ENCODE results near the gene ZNF446. TPM values are rescaled to one million over a fixed set of nuclear protein-coding genes. Genes with fewer than 3 reads are reported as not detected.
A peak's percentile ranks its signal among the peaks of the same experiment; 100 is the strongest.
"Not testable (repeated sequence)": the region's sequence is repeated elsewhere in the genome, so short reads cannot be mapped to it uniquely, and the experiment has no call there.

Gene ZNF446
- polyA plus RNA-seq, 1 donor from 2014 or later: 6.7 TPM

DNA sequence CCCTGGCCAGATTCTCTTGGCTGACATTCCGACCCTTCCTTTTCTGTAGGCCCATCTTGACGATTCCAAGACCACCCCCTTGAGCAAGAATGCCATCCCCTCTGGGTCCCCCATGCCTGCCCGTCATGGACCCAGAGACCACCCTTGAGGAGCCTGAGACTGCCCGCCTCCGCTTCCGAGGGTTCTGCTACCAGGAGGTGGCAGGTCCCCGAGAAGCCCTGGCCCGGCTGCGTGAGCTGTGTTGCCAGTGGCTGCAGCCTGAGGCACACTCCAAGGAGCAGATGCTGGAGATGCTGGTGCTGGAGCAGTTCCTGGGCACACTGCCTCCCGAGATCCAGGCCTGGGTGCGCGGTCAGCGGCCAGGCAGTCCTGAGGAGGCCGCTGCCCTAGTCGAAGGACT lies 978 bp downstream of the ZNF446 start:
- Mint-ChIP-seq H3K9me3 (no peaks in the 10 kb centered on the region), H3K36me3 (no peaks in the 10 kb centered on the region), H3K27ac (peak overlapping the region in 1 of 3 donors; percentile 96), H3K27me3 (no peaks in the 10 kb centered on the region), H3K4me3 (peak overlapping the region; percentile 85 to 98 (median 96)), H3K4me1 (peaks cover 5 to 9% (median 9%) of the 10 kb centered on the region in 3 donors)

DNA sequence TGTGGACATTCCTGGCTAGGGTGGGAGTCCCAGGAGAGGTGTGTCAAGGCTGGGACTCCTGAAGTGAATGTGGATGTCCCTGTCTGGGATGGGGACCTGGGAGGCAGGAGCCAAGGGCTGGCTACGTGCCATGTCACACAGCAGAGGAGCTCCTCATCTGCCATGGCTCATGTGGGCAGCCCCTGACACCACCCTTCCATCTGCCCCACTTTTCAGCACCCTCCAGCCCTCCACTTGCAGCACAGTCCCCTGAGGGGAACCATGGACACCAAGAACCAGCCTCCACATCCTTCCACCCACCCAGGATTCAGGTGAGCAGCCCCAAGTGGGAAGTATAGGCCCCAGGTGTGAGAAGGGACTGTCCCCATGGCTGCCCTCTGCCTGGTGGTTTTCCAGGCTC lies 1.7 kb downstream of the ZNF446 start:
- no peaks in the 10 kb centered on the region for H3K36me3 Mint-ChIP-seq
- H3K27ac Mint-ChIP-seq: no peak overlapping the region
- H3K9me3 Mint-ChIP-seq: no peaks in the 10 kb centered on the region

DNA sequence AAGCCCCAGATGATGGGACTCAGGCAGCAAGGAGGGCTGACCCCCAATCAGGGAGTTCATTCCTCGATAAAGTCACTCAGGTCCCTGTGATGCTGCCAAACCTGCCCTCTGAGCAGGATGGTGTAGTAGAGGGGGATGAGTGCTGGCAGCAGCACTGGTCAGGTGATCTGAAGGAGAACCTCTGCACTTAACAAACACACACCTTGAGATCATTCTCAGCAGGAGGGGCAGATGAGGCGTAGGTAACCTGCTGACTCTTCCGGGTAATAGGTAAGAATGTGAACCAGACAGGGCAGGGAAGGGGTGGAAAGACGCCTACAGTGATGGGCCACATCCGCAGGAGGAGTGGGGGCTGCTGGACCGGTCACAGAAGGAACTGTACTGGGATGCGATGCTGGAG lies 3.2 kb downstream of the ZNF446 start:
- peak overlapping the region in 1 of 4 donors; percentile 52 for H3K4me3 Mint-ChIP-seq

More for the DNA sequence above, 1.7 kb downstream of the ZNF446 start:
- H3K4me3 Mint-ChIP-seq: peak overlapping the region; percentile 30 to 68 (median 31)
- peaks cover 5 to 9% (median 9%) of the 10 kb centered on the region in 3 donors for H3K4me1 Mint-ChIP-seq
- H3K27me3 Mint-ChIP-seq: no peaks in the 10 kb centered on the region

DNA sequence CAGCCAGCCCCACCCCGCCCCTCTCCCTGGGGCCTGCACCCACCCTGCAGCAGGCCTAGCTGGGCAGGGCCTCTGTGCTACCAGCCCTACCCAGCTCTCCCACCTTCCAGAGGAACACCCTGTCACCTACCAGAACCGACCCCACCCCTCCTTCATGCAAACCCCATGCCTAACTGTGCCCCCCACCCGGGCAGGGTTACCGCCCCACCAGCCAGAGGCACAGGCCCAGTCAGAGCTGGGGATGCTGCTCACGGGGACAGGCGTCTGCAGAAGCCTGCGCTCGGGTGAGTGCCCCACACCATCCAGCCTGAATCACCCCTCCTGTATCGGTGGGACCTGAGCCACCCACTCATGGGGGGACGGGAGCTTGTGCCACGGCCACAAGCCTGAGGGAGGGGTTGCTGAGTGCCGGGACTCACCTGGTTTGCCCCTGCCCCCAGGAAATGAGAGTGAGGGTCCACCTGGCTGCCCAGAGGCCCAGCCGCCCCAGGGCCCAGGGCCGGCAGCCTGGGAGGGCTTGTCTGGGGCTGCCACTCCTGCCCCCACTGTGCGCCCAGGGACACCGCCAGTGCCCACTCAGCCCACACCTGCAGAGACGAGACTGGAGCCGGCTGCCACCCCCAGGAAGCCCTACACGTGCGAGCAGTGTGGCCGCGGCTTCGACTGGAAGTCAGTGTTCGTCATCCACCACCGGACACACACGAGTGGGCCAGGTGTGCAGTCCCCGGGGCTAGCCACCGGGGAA lies 3.8 kb downstream of the ZNF446 start:
- no peaks in the 10 kb centered on the region for H3K36me3 Mint-ChIP-seq
- H3K27ac Mint-ChIP-seq: no peak overlapping the region
- no peaks in the 10 kb centered on the region for H3K27me3 Mint-ChIP-seq
- no peak overlapping the region for H3K4me3 Mint-ChIP-seq
- H3K4me1 Mint-ChIP-seq: peaks cover 5 to 9% (median 8%) of the 10 kb centered on the region in 3 donors
- no peaks in the 10 kb centered on the region for H3K9me3 Mint-ChIP-seq

More for the DNA sequence above, 3.2 kb downstream of the ZNF446 start:
- no peaks in the 10 kb centered on the region for H3K27me3 Mint-ChIP-seq
- no peaks in the 10 kb centered on the region for H3K36me3 Mint-ChIP-seq
- no peak overlapping the region for H3K27ac Mint-ChIP-seq
- no peaks in the 10 kb centered on the region for H3K9me3 Mint-ChIP-seq
- H3K4me1 Mint-ChIP-seq: peaks cover 5 to 9% (median 9%) of the 10 kb centered on the region in 3 donors

DNA sequence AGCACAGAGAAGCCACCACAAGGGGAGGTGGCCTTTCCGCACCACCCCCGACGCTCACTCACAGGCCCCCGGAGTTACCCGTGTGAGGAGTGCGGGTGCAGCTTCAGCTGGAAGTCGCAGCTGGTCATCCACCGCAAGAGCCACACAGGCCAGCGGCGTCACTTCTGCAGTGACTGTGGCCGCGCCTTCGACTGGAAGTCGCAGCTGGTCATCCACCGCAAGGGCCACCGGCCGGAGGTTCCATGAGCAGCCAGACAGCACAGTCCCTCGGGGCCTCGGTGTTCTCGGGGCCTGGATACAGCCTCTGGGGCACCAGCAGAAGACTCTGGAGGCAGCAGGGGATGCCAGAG lies 4.3 kb downstream of the ZNF446 start:
- H3K9me3 Mint-ChIP-seq: no peaks in the 10 kb centered on the region
- H3K4me3 Mint-ChIP-seq: no peak overlapping the region
- H3K27ac Mint-ChIP-seq: no peak overlapping the region
- peaks cover 5 to 7% (median 5%) of the 10 kb centered on the region in 3 donors for H3K4me1 Mint-ChIP-seq
- no peaks in the 10 kb centered on the region for H3K27me3 Mint-ChIP-seq
- H3K36me3 Mint-ChIP-seq: no peaks in the 10 kb centered on the region

DNA sequence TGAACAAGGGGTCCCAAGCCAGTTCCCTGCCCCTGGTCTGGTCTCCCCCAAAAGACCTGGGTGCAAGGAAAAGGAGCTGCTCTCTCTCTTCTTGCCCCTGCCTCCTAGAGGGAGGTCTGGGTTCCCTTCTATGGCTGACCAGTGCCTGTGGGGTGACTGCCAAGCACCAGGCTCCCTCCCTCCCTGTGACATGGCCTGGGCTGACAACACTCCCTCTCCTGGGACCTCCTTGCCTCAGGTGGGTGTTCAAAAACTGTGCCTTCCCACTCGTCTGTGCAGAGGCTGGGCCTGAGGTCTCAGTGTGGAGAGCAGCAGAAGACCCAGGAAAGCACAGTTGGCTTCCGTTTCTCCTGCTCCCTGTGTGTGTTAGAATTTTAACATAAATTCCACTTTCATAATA lies 4.7 kb downstream of the ZNF446 start:
- Mint-ChIP-seq H3K36me3 (no peaks in the 10 kb centered on the region), H3K4me3 (peak overlapping the region in 3 of 4 donors; percentile 25 to 72 (median 63)), H3K27me3 (no peaks in the 10 kb centered on the region), H3K4me1 (peaks cover 2 to 5% (median 5%) of the 10 kb centered on the region in 3 donors), H3K27ac (peak overlapping the region in 1 of 3 donors; percentile 75), H3K9me3 (no peaks in the 10 kb centered on the region)

DNA sequence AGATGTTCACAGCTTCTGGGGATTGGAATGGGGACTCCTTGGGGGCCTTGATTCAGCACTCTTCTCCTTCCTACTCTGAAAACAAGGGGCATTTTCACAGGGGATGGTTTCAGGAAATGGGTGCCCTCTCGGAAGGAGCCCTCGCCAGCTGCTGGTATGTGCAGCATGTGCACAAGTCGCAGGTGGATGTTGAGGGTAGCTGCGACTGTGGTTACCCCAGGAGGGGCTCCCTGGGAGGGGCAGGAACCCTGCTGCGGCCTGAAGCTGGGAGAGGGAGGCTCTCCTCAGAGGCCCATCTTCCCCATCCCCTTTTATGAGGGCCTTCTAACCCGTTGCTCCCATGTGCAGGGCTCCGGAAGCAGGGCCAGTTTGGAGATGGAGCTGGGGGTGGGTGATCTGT lies 6.2 kb downstream of the ZNF446 start:
- H3K36me3 Mint-ChIP-seq: no peaks in the 10 kb centered on the region
- H3K27me3 Mint-ChIP-seq: no peaks in the 10 kb centered on the region
- H3K4me3 Mint-ChIP-seq: peak overlapping the region in 1 of 4 donors; percentile 43
- H3K4me1 Mint-ChIP-seq: no peaks in the 10 kb centered on the region
- H3K27ac Mint-ChIP-seq: peak overlapping the region in 1 of 3 donors; percentile 88
- no peaks in the 10 kb centered on the region for H3K9me3 Mint-ChIP-seq

DNA sequence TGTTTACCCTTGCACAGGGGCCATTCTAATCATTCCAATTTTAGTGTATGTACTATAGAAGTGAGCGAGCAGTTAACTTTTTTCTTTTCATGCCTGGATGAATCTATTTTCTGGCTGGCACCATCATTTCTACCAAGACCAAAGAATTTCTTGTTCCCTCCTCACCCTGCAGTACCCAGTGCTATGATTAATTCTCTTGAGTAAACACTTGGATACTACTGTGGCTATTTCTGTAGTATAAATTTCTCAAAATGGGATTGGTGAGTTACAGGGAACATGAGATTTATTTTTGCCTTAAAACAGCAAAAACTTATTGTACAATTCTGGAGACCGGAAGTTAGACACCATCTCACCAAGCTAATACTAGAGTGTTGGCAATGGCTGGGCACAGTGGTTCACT lies 7.6 kb downstream of the ZNF446 start:
- Mint-ChIP-seq H3K4me3 (no peak overlapping the region), H3K4me1 (no peaks in the 10 kb centered on the region), H3K27me3 (no peaks in the 10 kb centered on the region)

DNA sequence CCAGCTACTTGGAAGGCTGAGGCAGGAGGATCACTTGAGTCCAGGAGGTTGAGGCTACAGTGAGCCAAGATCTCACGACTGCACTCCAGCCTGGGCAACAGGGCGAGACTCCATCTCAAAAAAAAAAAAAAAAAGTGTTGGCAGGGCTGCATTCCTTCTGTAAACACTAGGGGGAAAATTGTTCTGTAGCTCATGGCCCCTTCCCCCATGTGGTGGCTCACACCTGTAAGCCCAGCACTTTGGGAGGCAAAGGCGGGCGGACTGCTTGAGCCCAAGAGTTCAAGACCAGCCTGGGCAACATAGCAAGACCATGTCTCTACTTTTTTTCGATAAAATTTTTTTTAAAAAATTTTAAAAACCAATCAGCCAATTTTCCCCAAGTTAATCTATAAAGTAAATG lies 8.2 kb downstream of the ZNF446 start:
- H3K9me3 Mint-ChIP-seq, H3K4me1 Mint-ChIP-seq, H3K36me3 Mint-ChIP-seq, H3K4me3 Mint-ChIP-seq, H3K27ac Mint-ChIP-seq, H3K27me3 Mint-ChIP-seq: not testable (repeated sequence)

More for the DNA sequence above, 7.6 kb downstream of the ZNF446 start:
- no peaks in the 10 kb centered on the region for H3K9me3 Mint-ChIP-seq
- no peaks in the 10 kb centered on the region for H3K36me3 Mint-ChIP-seq
- H3K27ac Mint-ChIP-seq: no peak overlapping the region

DNA sequence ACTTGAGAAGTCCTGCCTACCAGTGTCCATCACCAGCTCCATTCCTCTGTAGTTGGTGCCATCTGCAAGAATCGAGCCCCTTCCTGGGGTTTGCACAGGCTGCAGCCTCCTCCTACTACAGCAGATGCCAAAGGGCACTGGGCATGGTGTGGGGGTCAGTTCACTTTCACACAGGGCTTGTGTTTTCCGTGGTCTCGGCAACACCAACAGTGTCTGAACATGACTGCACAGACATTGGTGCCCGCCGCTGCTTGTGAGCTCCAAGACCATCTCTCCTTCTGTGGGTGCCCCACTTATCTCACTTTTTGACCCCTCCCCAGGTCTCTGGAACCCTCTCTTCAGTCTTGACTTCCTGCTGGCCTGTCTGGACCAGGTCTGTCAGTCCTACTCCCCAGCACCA lies 15.2 kb downstream of the ZNF446 start:
- Mint-ChIP-seq H3K4me1 (peaks cover 0 to 2% (median 2%) of the 10 kb centered on the region in 3 donors), H3K36me3 (no peaks in the 10 kb centered on the region), H3K27me3 (no peaks in the 10 kb centered on the region), H3K27ac (no peak overlapping the region), H3K4me3 (no peak overlapping the region), H3K9me3 (no peaks in the 10 kb centered on the region)

DNA sequence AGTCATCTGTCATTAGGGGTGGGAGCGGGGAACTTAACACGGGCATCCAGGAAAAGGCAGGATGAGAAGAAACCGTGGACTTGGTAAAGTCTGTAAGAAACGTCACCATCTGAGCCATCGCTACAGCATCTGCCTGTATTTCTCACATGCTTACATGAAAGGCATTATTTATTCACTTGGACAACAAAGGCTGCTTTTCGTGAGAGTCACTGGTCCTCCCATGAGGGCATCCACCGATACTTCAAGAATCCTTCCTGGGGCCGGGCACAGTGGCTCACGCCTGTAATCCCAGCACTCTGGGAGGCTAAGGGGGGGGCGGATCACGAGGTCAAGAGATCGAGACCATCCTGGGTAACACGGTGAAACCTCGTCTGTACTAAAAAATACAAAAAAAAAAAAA lies 16.1 kb downstream of the ZNF446 start:
- peaks cover 0 to 1% (median 0%) of the 10 kb centered on the region in 3 donors for H3K9me3 Mint-ChIP-seq
- H3K27ac Mint-ChIP-seq: peak overlapping the region in 1 of 3 donors; percentile 31
- no peaks in the 10 kb centered on the region for H3K36me3 Mint-ChIP-seq
- no peaks in the 10 kb centered on the region for H3K27me3 Mint-ChIP-seq
- no peak overlapping the region for H3K4me3 Mint-ChIP-seq
- H3K4me1 Mint-ChIP-seq: peaks cover 0 to 2% (median 2%) of the 10 kb centered on the region in 3 donors

DNA sequence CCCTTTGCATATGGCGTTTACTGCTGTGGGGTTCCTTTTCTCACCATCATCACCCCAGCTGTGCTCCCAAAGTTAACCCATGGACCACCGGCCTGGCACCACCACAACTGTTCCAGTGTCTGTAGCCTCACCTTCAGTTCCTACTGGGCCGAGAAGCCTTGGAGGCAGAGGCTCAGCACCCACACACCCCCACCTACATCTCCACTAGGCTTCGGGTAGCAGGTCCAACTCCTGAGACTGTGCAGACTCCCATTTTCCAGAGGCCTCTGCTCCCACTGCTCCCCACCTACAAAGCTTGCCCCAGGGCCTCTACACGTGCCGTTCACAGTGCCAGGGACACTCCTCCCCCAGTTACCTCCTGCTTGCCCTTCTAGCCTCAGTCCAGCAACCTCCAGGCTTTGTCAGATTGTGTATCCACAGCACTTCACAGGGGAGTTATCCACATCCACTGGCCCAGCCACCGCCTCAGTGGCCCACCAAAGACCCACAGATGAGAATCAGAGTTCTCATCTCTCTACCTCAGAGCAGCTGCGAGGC lies 21.6 kb downstream of the ZNF446 start:
- H3K9me3 Mint-ChIP-seq: peaks cover 1 to 6% (median 2%) of the 10 kb centered on the region in 3 donors
- H3K4me1 Mint-ChIP-seq: peaks cover 11 to 14% (median 12%) of the 10 kb centered on the region in 3 donors
- no peaks in the 10 kb centered on the region for H3K27me3 Mint-ChIP-seq
- no peak overlapping the region for H3K27ac Mint-ChIP-seq
- H3K36me3 Mint-ChIP-seq: peaks cover 2% of the 10 kb centered on the region
- peak overlapping the region in 3 of 4 donors; percentile 25 to 37 (median 29) for H3K4me3 Mint-ChIP-seq

DNA sequence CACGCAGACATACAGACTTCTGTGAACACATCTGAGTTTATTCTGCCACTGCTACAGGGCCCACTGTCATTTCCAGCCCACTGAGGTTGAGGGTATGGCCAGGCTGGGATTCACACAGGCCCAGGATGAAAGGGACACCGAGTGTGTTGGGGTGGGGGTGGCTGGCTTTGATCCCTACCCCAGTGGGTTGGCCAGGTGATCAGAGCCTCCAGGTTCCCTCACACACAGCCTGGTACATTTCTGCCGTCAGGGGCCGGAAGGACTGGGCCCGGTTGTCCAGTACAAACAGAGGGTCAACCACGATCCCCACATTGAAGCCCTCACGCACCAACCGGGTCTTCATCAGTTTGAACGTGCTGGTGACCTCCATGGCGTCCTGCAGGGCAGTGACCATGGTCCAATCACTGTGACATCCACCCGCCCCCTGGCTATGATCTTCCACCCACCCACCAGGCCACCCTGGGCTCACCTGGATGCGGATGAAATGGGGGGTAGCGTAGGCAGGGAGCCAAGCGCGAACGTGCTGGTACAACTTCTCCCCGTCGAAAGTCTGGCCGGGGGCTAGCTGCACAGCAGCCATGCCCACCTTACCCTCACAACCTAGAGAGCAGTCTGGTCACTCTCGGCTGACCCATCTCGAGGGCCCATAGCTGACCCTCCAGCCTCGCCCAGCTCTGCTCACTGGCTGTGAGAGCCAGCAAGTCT lies 22.3 kb downstream of the ZNF446 start:
- Mint-ChIP-seq H3K36me3 (peaks cover 2% of the 10 kb centered on the region), H3K27me3 (no peaks in the 10 kb centered on the region), H3K9me3 (peaks cover 1 to 6% (median 3%) of the 10 kb centered on the region in 3 donors), H3K4me1 (peaks cover 11 to 14% (median 12%) of the 10 kb centered on the region in 3 donors), H3K4me3 (peak overlapping the region; percentile 91 to 97 (median 91)), H3K27ac (no peak overlapping the region)

DNA sequence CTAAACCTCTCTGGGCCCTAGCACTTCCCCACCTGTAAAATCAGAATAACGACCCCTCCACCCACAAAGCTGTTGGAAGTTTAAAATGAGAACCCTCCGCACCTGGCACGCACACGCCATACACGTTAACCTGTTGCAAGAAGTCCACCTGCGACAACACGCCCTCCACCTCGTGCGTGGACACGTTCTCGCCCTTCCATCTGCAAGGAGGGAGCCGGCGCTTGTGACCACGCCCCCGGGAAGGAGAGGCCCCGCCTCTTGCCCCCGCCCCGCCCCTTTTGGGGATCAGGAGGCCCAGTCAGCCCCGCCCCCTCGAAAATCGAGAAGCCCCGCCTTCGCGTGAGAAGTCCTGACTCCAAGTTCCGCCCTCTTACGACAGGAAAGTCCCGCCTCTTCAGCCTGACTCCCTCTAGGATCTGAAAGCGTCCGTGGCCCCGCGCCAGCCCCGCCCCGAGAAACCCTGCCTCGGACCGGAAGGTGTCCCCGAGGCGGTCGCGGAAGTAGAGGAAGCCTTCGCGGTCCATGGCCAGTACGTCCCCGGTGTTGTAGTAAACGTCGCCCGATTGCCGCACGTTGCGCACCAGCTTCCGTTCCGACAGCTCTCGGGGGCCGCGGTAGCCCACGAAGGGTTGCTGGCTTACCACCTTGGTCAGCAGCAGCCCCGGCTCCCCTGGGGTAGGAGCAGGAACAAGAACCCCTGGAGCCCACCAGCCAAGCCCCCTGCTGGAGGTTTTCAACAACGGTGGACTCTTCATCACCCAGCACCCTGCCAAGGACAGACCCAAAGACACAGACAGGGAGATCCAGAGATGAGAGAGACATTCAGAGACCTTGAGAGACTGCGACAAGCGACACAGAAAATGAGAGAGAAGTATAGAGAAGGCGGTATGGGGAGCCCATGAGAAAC lies 23.1 kb downstream of the ZNF446 start:
- peaks cover 11 to 14% (median 12%) of the 10 kb centered on the region in 3 donors for H3K4me1 Mint-ChIP-seq

More for the DNA sequence above, 23.1 kb downstream of the ZNF446 start:
- Mint-ChIP-seq H3K27me3 (no peaks in the 10 kb centered on the region), H3K9me3 (peaks cover 1 to 6% (median 3%) of the 10 kb centered on the region in 3 donors), H3K36me3 (peaks cover 2% of the 10 kb centered on the region), H3K27ac (peak overlapping the region; percentile 83 to 94 (median 89)), H3K4me3 (peak overlapping the region; percentile 91 to 97 (median 91))

Data from IgD-negative memory B cell (primary cell).